ENCODE results near the gene KCNG2.

KCNG2 gene

DNA sequence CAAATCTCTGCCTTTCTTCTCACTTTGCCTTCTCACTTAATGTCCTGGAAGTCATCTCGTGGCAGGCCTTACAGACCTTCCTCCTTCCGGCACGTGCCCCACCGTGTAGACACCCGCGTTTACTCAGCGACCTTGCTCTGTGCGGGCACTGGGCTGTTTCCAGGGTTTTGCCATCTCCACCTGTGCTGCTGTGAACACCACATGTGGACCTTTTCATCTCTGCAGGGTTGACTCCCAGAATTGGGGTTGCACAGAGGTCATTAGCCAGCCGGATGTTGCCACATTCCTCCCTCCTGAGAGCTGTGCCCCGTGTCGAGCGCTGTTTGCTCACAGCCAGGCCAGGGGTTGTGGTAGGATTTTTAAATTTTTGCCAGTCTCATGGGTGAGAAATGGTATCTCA is 25.4 kb downstream of the KCNG2 start:
- no peak for DNase-seq

DNA sequence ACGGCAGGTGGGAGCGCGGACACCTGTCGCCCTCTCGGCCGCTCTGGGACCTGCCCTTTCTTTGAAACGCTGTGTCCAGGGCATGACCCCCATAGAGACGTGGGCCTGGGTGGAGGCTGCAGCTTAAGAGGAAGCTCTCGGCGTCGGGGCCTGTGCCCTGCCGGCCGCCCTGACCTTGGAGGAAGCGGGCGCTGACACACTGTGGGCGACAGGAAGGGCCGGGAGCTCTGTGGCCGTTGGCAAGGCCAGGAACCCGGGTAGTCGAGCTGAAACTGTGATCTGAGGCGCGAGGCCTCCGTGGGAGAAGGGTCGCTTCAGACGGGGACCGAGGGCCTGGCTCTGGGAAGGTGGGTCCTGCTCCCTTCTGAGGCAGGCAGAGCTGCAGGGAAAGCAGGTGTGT is 28.2 kb downstream of the KCNG2 start:
- no peak for DNase-seq

DNA sequence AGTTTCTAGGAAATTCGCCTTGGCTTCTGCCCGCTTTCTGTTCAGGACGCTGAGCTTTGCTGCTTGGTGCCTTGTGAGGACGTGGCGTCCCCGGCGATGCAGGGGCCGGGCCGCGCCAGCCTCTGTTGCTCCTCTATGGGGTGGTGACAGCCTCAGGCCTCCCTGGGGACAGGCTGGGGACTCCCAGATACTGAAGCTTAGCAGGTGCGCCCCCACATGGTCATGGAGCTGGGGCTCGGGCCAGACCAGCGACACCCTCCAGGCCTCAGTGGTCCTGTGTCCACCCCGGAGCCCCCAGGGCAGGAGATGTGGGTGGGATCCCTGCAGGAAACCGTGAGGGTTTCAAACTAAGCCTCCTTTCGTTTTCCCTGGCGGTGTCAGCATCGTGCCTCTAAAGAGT is 29.2 kb downstream of the KCNG2 start:
- DNase-seq: no peak

DNA sequence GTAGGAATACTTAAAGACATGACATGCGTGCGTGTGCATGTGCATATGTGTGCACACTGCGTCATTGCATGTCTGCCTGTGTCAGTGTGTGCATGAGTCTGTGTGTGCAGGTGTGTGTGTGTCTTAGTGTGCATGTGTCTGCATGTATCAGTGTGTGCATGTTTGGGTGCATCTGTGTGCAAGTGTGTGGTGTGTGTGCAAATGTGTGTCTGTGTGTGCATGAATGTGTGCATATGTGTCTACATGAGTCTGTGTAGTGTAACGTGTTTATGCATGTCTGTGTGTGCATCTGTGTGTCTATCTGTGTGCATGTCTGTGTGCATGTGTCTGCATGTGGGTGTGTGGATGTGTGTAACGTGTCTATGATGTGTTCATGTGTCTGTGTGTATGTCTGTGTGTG is 30.5 kb downstream of the KCNG2 start:
- no peak for DNase-seq

DNA sequence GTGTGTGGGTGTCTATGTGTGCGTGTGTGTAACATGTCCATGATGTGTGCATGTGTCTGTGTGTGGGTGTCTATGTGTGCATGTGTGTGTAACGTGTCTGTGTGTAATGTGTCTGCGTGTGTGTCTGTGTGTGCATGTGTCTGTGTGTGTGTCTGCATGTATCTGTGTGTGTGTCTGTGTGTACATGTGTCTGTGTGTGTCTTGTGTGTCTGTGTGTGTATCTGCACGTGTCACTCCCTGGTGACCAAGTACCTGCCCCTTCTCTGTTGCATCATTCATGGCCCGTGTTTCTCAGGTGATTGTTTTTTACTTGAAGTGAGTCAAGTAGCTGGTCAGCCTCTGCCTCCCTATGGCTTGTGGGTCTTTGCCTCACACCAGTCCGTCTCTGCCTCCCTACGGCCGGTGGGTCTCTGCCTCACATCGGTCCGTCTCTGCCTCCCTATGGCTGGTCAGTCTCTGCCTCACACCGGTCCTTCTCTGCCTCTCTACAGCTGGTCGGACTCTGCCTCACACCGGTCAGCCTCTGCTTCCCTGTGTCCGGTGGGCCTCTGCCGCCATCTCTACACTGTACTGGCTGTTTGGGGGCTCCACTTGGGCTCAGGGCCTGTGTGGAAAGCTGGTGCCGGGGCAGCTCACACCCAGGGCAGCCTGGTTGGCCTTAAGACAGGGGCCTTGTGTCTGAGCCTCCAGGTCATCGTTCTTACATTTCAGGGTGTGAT is 31.6 kb downstream of the KCNG2 start:
- DNase-seq: no peak

DNA sequence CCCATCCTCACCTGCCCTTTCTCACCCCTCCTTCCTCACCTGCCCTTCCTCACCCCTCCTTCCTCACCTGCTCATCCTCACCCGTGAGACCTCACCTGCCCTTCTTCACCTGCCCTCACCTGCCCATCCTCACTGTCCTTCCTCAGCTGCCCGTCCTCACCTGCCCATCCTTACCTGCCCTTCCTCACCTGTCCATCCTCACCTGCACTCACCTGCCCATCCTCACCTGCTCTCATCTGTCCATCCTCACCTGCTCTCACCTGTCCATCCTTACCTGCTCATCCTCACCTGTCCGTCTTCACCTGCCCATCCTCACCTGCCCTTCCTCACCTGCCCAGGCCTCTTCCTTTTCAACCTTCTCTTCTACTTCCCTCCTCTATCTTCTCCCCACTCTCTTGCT is 34.4 kb downstream of the KCNG2 start:
- no peak for DNase-seq

DNA sequence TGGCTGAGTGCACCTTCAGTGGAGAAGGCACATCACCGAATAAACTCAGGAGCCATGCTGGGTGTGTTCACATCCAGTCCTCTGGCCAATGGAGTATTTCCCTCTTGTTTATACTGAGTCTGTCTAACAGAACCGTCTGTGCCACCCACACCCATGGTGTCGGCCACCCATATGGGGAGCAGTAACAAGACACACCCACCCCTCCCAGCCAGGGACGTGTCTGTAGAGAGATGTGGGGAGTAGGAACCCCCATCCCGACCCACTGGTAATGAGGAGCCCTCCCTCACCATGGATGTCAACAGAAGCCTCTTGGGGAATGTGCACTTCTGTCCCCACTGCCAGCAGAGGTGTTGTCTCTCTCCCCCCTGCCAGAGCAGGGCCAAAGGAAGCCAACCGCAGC is 37.1 kb downstream of the KCNG2 start:
- DNase-seq: no peak

DNA sequence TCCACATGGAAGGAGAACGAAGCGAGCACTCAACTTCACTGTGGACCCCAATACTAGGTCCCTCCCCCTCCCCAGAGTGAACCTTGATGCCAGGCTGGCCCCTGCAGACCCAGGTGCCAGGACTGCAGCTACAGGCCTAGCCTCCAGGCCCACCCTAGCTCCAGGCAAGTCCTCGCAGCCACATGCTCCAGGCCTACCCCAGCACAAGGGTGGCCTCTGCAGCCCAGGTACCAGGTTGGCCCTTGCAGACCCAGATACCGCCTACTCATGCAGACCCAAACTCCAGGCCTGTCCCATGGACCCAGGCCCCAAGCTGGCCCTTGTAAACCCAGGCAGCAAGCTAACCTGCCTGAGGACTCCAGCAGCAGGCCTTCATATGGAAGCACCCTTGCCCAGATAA is 44.2 kb downstream of the KCNG2 start:
- no peak for DNase-seq

DNA sequence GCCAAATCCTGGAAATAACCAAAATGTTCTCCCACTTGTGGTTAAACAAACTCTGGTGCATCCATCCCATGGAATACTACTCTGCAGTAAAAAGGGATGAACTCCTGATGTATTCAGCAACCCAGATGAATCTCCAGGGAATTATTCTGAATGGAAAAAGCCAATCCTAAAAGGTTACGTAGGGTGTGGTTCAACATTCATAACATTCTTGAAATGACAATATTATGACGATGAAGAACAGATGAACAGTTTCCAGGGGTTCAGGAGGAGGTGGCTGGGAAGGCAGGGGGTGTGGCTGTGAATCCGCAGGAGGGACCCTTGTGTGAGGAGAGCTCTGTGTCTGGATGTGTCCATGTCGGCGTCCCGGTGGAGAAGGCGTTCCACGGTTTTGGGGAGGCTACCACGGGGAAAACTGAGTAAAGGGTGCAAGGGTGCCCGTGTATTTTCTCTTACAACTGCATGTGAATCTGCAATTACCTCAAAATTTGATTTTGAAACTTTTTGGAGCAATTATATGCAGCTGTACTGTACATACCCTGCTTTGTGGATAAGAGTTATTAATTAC is 47.3 kb downstream of the KCNG2 start:
- no peak for DNase-seq

DNA sequence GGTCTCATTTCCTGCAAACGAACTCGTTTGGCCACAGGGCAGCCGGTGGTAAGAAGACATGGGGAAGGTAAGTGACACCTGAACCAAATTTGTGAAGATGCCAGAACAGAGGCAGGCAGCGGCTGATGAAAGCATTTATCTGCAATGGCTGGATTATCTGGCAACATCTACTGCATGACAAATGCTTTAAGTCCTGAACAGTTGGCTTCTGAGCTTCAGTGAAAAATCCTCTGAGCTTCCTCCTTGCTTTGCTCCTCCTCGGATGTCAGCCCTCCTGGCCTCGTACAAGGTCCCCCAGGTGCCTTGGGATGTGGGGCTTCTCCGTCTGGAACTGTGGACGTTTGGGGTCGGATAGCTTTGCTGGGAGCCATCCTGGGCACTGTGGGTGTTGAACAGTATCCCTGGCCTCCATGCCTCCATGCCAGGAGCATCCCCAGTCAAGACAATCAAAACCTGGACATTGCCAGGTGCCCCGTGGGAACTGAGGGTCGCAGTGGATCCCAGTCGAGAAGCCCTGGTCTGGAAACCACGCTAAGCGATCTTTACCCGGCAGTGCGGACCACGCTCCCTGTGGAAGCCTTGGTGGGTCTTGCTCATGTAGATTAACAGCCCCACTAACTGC is 49.3 kb downstream of the KCNG2 start:
- DNase-seq: no peak

DNA sequence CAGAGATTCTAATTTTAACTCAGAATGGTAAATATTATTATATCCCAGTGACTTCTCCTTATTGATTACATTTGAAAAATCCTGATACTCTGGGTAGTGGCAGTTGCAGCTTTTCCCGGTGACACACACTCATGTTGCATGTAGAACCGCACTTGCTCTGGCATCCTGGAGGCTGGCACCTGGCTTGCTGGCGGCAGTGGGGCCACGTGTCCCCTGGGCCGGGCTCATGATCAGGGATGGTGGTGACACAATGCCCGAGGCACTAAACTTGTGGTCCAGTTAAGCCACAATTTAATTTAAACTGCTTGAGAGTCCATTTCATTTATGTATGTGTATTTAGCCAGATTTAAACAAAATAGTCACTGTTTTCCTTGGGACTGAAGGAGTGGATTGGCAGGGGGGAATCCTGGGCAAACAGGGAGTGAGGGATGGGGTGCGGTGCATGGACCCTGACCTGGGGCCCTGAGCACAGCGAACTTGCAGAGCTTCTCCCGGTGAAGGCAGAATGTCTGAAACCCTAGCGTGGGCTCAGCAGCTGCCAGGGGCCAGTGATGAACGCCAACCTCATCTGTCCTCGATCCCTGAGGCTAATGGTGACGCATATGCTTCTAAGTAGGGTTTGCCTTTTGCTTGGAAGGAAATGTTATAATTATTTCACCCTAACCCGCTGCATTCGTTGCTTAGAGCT is 50.0 kb downstream of the KCNG2 start:
- no peak for DNase-seq

DNA sequence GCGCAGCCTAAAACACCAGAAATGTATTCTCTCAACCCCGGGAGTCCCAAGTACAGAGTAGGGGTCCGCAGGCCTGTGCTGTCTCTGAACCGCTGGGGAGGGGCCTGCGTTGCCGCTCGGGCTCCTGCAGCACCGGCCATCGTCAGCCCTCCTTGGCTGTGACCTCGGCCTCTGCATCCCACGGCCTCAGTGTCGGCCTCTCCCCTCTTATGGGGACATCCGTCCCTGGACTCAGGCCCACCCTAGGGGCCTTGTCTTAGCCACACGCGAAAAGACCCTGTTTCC is 50.5 kb downstream of the KCNG2 start:
- no peak for DNase-seq

DNA sequence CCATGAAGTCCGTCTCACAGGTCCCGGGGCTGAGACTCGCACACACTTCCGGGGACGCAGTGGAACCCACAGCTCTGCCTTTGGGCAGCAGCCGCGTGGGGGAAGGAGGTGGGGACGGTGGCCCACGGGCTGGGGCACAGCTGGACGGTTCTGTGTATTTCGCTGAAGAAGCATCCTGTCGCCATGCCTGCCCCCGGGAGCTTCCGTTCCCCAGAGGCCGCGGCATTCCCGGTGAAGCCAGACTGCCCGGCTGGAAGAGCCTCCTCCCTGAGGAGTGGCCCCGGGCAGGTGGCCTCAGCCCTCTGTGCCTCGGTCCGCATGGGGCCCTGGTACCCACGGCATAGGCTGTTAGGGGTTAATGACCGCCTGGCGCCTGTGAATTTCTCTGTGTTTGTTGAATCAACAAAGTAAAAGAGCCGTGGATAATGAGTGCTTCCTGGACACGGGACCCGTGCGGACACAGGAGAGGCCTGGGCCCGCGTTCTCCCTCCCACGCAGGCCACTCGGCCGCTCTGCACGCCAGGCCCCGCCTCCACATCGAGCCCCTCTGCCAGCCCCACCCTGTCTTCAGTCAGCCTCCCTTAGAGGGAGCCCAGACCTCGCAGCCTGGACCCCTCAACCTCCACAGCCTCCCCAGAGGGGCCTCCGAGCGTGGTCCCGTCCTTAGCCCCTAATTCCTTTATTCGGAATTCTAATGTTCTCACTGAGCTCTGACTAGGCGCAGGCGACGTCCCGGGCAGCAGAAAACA is 51.0 kb downstream of the KCNG2 start:
- DNase-seq: no peak

DNA sequence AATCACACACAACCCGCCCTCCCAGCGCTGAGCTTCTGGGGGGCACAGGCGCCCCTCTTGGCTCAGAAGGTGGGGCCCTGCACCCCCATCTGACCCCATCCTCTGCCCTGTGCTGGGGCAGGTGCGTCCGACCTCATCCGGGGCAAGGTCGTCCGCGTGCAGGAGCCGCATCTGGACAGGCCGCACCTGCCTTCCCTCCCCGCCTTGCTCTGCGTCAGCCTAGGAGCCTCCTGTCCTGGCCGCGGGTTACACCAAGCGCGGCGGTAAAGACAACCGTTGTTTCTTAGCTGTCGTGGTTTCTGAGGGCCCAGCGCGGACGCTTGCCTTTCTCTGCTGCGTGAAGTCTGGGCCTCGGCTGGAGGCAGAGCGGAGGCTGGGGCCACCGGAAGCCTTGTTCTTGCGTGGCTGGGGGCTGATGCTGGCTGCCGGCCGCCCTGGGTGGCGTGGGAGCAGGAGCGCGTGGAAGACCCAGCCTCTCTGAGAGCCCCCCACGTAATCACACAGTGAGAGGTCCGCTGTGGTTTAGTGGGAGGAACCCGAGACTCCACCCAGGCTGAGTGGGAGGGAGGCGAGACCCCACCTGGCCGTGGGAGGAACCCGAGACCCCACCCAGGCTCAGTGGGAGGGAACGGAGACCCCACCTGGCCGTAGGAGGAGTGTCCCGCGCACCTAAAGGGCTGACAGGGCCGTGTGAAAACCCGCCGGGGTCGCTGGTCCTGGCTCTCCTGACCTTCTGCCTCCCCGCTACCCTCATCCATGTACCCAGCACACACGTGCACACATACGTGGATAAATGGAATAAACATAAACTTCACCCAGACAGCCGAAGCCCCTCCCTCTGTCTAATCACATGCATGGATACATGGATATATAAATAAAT is 51.8 kb downstream of the KCNG2 start:
- DNase-seq: no peak

DNA sequence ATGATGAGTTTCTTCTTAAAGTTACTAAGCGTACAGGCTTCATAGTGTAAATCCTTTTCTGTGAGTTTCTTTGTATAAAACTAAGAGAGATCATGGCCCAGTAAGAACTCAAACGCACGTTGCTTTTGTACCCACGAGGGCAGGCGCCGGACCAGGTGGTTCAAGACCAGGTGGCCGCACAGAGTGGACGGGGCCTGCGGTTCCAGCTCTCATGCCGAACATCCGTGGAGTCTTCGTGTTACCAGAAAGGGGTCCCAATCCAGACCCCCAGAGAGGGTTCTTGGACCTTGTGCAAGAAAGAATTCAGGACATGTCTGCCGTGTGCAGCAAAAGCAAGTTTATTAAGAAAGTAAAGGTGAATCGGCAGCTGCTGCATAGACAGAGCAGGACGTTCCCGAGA is 53.0 kb downstream of the KCNG2 start:
- no peak for DNase-seq

DNA sequence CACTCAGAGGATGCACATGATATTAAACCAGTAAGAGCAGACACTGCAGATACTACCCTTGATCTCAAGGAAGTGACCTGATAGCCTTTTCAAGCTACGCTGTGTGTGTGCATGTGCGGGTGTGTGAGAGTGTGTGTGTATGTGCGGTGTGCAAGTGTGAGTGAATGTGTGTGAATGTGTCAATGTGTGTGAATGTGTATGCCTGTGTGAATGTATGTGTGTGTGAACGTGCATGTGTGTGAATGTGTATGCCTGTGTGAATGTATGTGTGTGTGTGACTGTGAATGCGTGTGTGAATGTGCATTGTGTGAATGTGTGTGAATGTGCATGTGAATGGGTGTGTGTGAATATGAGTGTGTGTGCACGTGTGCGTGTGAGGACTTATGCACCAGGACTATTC is 53.8 kb downstream of the KCNG2 start:
- no peak for DNase-seq

DNA sequence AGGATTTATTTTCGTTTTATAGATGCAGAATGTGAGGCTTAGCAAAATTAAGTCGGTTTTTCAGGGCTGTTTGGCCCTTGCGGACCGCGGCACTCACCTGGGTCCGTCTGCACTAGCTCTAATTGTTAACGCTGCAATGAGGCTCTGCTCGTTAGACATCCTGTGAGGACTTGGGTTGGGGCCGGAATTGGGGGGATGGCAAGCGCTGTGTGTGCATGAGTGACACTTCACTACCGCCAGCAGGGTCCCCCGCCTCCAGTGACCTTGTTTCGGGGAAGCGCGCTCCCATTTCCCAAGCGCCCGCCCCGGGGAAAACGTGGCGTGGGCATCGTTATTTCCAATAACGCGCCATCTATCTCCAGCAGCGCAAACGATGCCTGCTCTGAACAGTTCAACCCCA is 54.2 kb downstream of the KCNG2 start:
- no peak for DNase-seq

DNA sequence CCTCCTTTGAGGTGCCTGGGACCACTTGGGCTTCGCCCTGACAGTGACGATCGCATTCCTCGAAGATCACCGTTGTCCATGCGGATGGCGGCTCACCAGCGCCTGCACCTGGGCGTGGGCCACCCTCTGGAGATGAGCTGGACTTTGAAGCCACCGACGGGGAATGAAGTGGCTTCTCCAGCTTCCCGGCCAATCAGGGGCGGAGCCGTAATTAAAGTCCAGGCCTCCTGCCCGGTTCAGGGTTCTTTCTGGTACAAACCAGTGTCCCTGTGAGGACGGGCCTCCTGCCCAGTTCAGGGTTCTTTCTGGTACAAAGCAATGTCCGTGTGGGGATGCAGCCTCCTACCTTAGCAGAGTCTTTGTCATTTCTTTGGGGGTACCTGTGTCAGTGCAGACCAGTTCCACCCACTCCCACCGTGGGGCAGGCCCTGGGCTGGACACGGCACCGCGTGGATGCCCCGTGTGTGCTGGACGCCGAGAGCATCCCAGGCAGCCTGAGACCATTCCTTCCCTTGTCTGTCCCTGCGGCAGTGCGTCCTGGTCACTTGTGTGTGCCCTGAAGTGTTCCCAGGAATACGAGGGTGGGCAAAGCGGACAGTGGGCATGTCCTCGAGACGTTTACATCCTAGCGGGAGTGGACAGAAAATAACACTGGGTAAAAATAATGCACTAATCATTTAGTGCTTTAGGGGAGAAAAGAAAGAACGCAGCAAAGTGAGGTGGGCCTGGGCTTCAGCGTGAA is 55.0 kb downstream of the KCNG2 start:
- DNase-seq: no peak

DNA sequence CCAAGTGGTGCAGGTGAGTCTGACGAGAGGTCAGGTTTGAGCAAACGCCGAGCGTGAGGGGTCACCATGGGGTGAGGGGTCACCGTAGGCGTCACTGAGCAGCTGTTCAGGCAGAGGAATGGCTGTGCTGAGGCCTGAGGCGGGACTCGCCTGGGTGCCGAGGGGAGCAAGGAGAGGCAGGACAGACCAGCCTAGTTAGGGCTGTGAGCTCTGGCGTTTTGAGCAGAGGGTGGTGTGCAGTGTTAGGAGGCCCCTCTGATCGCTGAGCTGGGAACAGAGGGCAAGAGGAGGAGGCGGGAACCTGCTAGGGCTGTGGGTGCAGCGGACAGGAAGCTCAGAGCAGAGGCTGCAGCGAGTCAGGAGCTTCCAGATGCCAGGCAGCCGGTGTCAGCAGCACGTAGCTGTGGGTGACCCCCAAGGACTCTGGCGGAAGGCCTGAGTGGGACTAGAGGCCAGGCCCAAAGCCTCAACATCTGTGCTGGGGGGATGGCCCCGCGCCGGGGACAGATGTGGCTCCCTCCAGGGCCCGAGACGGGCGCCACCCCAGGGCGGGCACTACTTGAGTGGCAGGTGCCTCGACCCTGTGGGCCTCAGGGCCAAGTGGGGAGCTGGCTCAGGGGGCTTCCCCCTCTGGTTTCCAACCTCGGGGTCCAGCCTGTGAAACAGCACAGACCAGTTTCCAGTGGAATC is 55.7 kb downstream of the KCNG2 start:
- DNase-seq: no peak

DNA sequence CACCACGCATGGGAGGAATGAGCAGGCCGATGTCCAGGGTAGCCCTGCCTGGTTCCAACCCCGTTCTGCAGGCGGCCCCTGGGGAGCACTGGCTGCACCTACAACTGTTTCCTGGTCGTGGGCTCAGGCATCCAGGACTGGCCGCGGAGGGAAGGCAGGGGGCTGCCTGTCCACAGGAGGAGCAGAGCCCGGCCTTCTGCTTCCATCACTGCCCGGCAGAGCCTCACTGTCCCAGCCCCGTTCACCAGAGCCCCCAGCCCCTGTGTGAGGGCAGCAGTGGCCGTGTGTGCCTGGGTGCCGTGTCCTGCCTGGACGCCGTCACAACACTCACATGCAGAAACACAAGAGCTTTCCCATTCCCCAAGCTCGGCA is 56.2 kb downstream of the KCNG2 start:
- no peak for DNase-seq
